Measurements from ENCODE around the gene ITGAX.

Gene ITGAX

DNA sequence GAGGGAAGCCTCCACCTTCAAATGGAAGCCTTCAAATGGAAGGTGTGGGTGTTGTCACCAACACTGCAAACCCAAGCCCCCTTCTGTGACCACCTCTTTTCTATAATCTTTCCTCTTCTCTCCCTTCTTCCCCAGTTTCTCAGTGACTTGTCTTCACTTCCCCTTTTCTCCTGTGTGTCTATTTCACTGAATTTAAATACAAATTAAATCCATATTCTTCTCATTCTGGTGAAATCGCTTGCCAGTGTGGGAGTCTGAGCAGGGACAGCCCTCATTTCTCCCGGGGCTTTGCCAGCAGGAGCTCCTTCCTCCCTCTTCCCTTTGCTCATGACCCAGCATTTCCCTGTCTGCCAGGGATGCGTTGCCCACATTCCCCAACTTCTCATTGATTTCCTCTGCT is 6.4 kb upstream of the ITGAX start:
- Histone ChIP-seq H3K36me3 (ENCODE audit: control insufficient read depth in 1 of 2, insufficient read depth in 2 of 2, low read length in 2 of 2) (no peaks in the 10 kb centered on the region), H3K27ac (ENCODE audit: low read depth, low read length) (no peak overlapping the region), H3K9me3 (ENCODE audit: control insufficient read depth in 1 of 2, low read length in 2 of 2) (peaks cover 0 to 2% of the 10 kb centered on the region in 2 donors), H3K4me3 (ENCODE audit: low read depth in 1 of 2, low read length in 2 of 2) (no peak overlapping the region), H3K4me1 (ENCODE audit: control insufficient read depth in 1 of 2, insufficient read depth in 2 of 2, low read length in 2 of 2) (peaks cover 0 to 3% of the 10 kb centered on the region in 2 donors), H3K27me3 (ENCODE audit: control insufficient read depth in 1 of 2, insufficient read depth in 2 of 2, low read length in 2 of 2) (no peaks in the 10 kb centered on the region), H3K9ac (ENCODE audit: low read depth in 1 of 2, low read length in 2 of 2) (no peak overlapping the region)

DNA sequence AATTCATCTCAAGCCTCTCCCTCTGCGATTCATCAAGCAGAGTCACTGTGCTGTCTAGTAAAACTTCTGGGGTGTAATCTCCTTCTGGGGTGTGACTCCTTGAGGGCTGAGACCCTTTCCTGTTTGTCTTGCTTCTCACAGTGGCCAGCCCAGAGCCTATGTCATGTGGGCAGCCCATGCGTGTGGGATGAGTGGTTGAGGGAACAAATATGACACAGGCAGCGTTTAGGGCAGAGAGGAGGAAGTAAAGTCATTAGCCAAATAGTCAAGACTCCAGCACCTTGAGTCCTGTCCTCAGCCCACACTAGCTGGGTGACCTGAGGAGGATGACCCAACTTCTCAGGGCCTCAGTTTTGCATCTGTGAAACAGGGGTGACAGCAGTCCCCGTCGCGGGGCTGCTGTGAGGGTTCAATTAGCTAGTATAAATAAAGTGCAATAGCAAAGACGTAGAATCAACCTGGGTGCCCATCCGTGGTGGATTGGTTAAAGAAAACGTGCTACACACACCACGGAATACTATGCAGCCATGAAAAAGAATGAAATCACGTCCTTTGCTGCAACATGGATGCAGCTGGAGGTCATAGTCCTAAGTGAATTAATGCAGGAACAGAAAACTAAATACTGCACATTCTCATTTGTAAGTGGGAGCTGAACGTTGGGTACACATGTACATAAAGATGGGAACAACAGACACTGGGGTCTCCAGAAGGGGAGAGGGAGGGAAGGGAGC is 4.5 kb upstream of the ITGAX start:
- Histone ChIP-seq H3K27ac (ENCODE audit: low read depth, low read length) (no peak overlapping the region), H3K4me1 (ENCODE audit: control insufficient read depth in 1 of 2, insufficient read depth in 2 of 2, low read length in 2 of 2) (peaks cover 3 to 5% of the 10 kb centered on the region in 2 donors), H3K9me3 (ENCODE audit: control insufficient read depth in 1 of 2, low read length in 2 of 2) (peaks cover 0 to 2% of the 10 kb centered on the region in 2 donors), H3K4me3 (ENCODE audit: low read depth in 1 of 2, low read length in 2 of 2) (no peak overlapping the region), H3K27me3 (ENCODE audit: control insufficient read depth in 1 of 2, insufficient read depth in 2 of 2, low read length in 2 of 2) (no peaks in the 10 kb centered on the region), H3K9ac (ENCODE audit: low read depth in 1 of 2, low read length in 2 of 2) (no peak overlapping the region), H3K36me3 (ENCODE audit: control insufficient read depth in 1 of 2, insufficient read depth in 2 of 2, low read length in 2 of 2) (no peaks in the 10 kb centered on the region)

DNA sequence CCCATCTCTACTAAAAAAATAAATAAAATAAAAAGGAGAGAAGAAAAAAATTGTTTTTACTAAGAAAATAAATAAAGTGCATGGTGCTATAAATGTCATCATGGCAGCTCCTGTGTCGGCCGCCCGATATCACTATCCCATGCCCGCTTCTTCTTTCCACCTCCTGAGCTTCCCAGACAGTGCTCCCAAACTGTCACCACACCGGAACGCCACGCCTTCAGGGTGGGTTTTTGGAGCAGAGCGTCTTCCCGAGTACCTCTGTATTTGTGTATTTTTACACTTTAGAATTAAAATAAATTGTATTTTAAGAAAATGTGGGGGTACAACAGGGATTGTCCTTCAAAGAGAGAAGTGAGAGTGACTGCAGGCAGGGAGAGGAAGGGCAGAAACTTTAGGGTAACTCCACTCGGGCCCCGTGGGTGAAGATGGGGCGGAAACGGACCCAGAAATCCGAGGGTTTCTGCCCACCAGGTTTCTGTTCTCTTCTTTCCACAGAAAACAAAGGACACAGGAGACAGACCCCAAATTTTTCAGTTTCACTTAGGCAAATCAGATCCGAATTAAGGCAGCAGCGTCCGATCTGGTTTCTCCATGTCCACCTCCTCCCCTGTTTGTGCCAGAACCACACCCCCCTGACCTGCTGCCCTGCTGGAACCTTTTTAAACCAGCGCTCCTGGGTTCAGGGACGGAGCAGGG is 3.6 kb upstream of the ITGAX start:
- H3K4me1 ChIP-seq (ENCODE audit: control insufficient read depth in 1 of 2, insufficient read depth in 2 of 2, low read length in 2 of 2) = peaks cover 3 to 5% of the 10 kb centered on the region in 2 donors
- no peak overlapping the region for H3K4me3 ChIP-seq (ENCODE audit: low read depth in 1 of 2, low read length in 2 of 2)
- no peak overlapping the region for H3K27ac ChIP-seq (ENCODE audit: low read depth, low read length)
- H3K27me3 ChIP-seq (ENCODE audit: control insufficient read depth in 1 of 2, insufficient read depth in 2 of 2, low read length in 2 of 2) = no peaks in the 10 kb centered on the region
- no peaks in the 10 kb centered on the region for H3K36me3 ChIP-seq (ENCODE audit: control insufficient read depth in 1 of 2, insufficient read depth in 2 of 2, low read length in 2 of 2)
- no peak overlapping the region for H3K9ac ChIP-seq (ENCODE audit: low read depth in 1 of 2, low read length in 2 of 2)
- peaks cover 0 to 2% of the 10 kb centered on the region in 2 donors for H3K9me3 ChIP-seq (ENCODE audit: control insufficient read depth in 1 of 2, low read length in 2 of 2)

DNA sequence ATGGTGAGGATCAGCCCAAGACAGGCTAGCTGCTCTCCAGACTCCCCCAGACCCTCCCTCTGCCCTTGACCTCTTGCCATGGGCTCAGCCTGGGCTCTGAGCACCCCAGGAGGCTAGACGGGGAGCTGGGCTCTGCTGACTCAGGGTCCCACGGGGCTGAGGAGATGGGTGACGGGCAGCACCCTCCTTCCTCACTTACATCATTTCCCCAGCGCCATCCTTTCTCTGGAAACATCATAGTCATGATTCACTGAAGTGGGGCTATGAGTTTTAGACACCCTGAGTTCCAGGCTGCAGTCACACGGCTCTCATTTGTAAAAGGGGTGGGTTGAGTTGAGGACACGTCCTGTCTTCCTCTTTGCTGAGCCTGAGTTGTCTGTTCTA is 3.0 kb upstream of the ITGAX start:
- Histone ChIP-seq H3K36me3 (ENCODE audit: control insufficient read depth in 1 of 2, insufficient read depth in 2 of 2, low read length in 2 of 2) (no peaks in the 10 kb centered on the region), H3K4me3 (ENCODE audit: low read depth in 1 of 2, low read length in 2 of 2) (no peak overlapping the region), H3K27ac (ENCODE audit: low read depth, low read length) (no peak overlapping the region), H3K9ac (ENCODE audit: low read depth in 1 of 2, low read length in 2 of 2) (no peak overlapping the region), H3K9me3 (ENCODE audit: control insufficient read depth in 1 of 2, low read length in 2 of 2) (peaks cover 0 to 2% of the 10 kb centered on the region in 2 donors), H3K27me3 (ENCODE audit: control insufficient read depth in 1 of 2, insufficient read depth in 2 of 2, low read length in 2 of 2) (no peaks in the 10 kb centered on the region), H3K4me1 (ENCODE audit: control insufficient read depth in 1 of 2, insufficient read depth in 2 of 2, low read length in 2 of 2) (peaks cover 3 to 5% of the 10 kb centered on the region in 2 donors)

DNA sequence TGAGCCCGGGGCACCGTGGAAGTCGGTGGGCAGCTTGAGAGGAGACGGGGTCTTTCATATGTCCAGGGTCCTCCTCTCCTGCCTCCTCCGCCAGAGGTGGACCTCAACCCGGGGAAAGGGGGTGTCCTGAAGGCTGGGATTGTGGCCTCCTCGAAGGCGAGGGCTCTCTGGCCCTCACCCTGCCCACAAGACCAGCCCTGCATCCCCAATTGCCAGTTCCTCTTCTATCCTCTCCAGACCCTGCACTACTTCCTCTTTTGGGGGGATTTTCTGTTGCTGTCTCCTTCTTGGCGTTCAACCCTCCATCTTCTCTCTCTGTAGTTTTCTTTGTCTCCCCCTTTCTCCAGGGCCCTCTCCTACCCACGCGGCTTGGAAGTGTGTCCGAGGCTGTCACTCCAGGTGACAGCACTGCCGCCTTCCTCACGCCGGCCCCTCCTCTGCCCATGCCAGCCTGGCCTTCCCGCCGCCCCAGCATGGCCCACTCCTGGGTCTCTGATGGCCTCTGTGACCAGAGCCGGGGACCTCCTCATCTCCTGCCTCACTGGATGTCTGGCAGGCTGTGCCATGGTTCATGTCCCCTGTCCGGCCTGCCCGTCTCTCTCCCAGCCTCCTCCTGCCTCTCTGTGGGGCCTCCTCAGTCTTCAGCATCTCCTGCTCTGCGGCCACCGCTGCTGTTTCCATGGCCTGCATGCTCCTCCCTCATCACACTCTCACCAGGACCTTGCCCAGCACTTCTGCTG is 2.4 kb upstream of the ITGAX start:
- H3K4me3 ChIP-seq (ENCODE audit: low read depth in 1 of 2, low read length in 2 of 2) = no peak overlapping the region
- peaks cover 5% of the 10 kb centered on the region in 2 donors for H3K4me1 ChIP-seq (ENCODE audit: control insufficient read depth in 1 of 2, insufficient read depth in 2 of 2, low read length in 2 of 2)
- peaks cover 0 to 2% of the 10 kb centered on the region in 2 donors for H3K9me3 ChIP-seq (ENCODE audit: control insufficient read depth in 1 of 2, low read length in 2 of 2)
- H3K36me3 ChIP-seq (ENCODE audit: control insufficient read depth in 1 of 2, insufficient read depth in 2 of 2, low read length in 2 of 2) = no peaks in the 10 kb centered on the region
- no peaks in the 10 kb centered on the region for H3K27me3 ChIP-seq (ENCODE audit: control insufficient read depth in 1 of 2, insufficient read depth in 2 of 2, low read length in 2 of 2)
- H3K27ac ChIP-seq (ENCODE audit: low read depth, low read length) = no peak overlapping the region
- no peak overlapping the region for H3K9ac ChIP-seq (ENCODE audit: low read depth in 1 of 2, low read length in 2 of 2)

DNA sequence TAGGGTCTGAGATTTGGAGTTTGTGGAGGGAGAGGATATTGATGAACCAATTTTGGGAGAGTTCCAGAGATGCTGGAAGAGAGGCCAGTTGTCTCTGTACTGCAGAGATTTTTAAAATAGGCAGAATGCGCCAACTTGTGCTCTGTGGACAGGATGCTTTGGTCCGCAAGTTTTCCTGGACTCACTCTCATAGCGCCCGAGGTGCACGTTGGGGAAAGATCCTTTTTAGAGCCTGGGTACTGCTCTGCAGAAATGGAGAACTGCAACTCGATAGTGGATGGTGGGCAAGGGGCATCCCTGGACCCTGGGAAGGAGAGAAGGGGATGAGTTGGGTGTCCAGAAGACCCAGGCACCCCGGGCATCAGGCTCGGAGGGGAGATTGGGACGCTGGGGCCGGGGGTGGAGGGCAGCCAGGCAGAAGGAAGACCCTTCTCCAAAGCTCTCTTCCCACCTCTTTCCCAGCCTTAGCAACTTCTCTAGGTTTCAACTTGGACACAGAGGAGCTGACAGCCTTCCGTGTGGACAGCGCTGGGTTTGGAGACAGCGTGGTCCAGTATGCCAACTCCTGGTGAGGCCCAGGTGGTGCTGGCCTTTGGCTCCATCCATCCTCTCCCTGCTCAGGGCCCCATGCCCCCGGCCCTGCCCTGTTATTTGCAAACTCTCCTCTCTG is 590 bp downstream of the ITGAX start:
- Histone ChIP-seq H3K27ac (ENCODE audit: low read depth, low read length) (no peak overlapping the region), H3K27me3 (ENCODE audit: control insufficient read depth in 1 of 2, insufficient read depth in 2 of 2, low read length in 2 of 2) (no peaks in the 10 kb centered on the region), H3K36me3 (ENCODE audit: control insufficient read depth in 1 of 2, insufficient read depth in 2 of 2, low read length in 2 of 2) (no peaks in the 10 kb centered on the region), H3K9me3 (ENCODE audit: control insufficient read depth in 1 of 2, low read length in 2 of 2) (peaks cover 0 to 2% of the 10 kb centered on the region in 2 donors), H3K4me1 (ENCODE audit: control insufficient read depth in 1 of 2, insufficient read depth in 2 of 2, low read length in 2 of 2) (peaks cover 5 to 8% of the 10 kb centered on the region in 2 donors), H3K4me3 (ENCODE audit: low read depth in 1 of 2, low read length in 2 of 2) (peak overlapping the region in 1 of 2 donors; percentile 35), H3K9ac (ENCODE audit: low read depth in 1 of 2, low read length in 2 of 2) (peak overlapping the region in 1 of 2 donors; percentile 33)

DNA sequence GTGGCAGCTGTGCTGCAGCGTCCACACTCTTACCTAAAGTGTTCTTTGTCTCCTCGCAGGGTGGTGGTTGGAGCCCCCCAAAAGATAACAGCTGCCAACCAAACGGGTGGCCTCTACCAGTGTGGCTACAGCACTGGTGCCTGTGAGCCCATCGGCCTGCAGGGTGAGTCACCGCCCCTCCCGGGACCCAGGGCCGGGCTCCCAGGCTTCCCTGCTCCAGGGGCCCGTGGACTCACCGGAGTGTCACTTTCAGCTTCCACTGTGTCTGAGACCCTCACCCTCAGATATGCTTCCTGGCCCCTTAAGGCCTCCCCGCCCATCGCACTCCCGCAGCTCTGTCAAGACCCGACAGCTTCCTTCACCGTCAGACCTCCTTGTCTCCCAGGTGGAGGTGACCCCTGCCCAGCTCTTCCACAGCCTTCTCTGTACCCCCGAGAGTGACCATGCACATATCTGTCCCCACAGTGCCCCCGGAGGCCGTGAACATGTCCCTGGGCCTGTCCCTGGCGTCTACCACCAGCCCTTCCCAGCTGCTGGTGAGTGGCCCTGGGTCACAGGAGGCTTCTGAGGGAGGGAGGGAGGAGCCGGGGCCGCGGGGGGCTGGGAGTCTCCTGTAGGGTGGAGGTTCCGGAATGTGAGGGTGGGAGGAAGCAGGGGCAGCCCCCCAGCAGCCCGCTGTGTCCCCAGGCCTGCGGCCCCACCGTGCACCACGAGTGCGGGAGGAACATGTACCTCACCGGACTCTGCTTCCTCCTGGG is 1.8 kb downstream of the ITGAX start:
- Histone ChIP-seq H3K9me3 (ENCODE audit: control insufficient read depth in 1 of 2, low read length in 2 of 2) (no peaks in the 10 kb centered on the region), H3K36me3 (ENCODE audit: control insufficient read depth in 1 of 2, insufficient read depth in 2 of 2, low read length in 2 of 2) (no peaks in the 10 kb centered on the region), H3K27me3 (ENCODE audit: control insufficient read depth in 1 of 2, insufficient read depth in 2 of 2, low read length in 2 of 2) (no peaks in the 10 kb centered on the region), H3K9ac (ENCODE audit: low read depth in 1 of 2, low read length in 2 of 2) (no peak overlapping the region), H3K4me1 (ENCODE audit: control insufficient read depth in 1 of 2, insufficient read depth in 2 of 2, low read length in 2 of 2) (peaks cover 5 to 8% of the 10 kb centered on the region in 2 donors), H3K4me3 (ENCODE audit: low read depth in 1 of 2, low read length in 2 of 2) (no peak overlapping the region), H3K27ac (ENCODE audit: low read depth, low read length) (no peak overlapping the region)

DNA sequence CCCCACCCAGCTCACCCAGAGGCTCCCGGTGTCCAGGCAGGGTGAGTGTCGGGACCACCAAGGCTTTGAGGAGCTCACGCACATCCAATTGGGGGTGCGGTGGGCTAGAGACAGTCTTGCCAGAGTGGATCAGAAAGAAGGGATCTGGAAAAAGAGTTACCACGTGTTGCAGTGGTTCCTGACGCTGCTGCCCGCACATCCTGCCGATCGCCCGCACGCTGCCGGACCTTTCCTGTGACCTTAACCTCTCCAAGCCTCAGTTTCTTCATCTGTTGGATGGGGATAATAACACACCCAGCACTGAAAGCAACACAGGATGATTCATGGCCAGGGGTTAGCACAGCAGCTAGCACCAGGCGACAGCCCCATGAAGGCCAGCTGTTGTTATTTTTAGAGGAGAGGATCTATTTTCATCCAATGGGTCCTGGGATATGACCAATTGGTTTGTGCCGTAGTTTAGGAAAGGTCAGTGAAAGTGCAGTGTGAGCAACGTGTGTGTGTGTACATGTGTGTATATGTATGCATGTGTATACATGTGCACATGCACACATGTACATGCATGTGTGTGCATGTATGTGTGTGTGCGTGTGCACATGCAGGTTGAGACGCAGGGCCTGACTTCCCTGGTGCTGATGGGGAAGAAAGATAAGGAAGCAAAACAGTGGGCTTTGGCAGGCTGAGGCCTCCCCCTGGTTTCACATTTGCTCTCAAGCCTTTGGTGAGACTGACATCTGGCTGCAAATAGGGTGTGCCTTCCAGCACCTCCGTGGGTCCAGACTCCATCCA is 2.5 kb downstream of the ITGAX start:
- Histone ChIP-seq H3K27me3 (ENCODE audit: control insufficient read depth in 1 of 2, insufficient read depth in 2 of 2, low read length in 2 of 2) (no peaks in the 10 kb centered on the region), H3K4me1 (ENCODE audit: control insufficient read depth in 1 of 2, insufficient read depth in 2 of 2, low read length in 2 of 2) (peaks cover 4 to 5% of the 10 kb centered on the region in 2 donors), H3K9ac (ENCODE audit: low read depth in 1 of 2, low read length in 2 of 2) (no peak overlapping the region), H3K4me3 (ENCODE audit: low read depth in 1 of 2, low read length in 2 of 2) (no peak overlapping the region), H3K9me3 (ENCODE audit: control insufficient read depth in 1 of 2, low read length in 2 of 2) (no peaks in the 10 kb centered on the region), H3K27ac (ENCODE audit: low read depth, low read length) (no peak overlapping the region), H3K36me3 (ENCODE audit: control insufficient read depth in 1 of 2, insufficient read depth in 2 of 2, low read length in 2 of 2) (no peaks in the 10 kb centered on the region)

DNA sequence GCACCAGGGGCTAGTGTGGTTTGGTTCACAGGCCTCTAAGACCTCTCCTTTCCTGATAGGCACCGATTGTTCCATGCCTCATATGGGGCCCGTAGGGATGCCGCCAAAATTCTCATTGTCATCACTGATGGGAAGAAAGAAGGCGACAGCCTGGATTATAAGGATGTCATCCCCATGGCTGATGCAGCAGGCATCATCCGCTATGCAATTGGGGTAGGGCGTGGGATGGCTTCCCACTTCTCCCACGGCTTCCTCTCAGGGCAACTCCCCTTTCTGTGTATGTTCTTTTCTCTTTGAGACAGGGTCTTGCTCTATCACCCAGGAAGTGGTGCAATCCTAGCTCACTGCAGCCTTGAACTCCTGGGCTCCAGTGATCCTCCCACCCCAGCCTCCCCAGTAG is 5.3 kb downstream of the ITGAX start:
- Histone ChIP-seq H3K36me3 (ENCODE audit: control insufficient read depth in 1 of 2, insufficient read depth in 2 of 2, low read length in 2 of 2) (no peaks in the 10 kb centered on the region), H3K4me3 (ENCODE audit: low read depth in 1 of 2, low read length in 2 of 2) (no peak overlapping the region), H3K9me3 (ENCODE audit: control insufficient read depth in 1 of 2, low read length in 2 of 2) (no peaks in the 10 kb centered on the region), H3K27me3 (ENCODE audit: control insufficient read depth in 1 of 2, insufficient read depth in 2 of 2, low read length in 2 of 2) (no peaks in the 10 kb centered on the region), H3K9ac (ENCODE audit: low read depth in 1 of 2, low read length in 2 of 2) (no peak overlapping the region), H3K4me1 (ENCODE audit: control insufficient read depth in 1 of 2, insufficient read depth in 2 of 2, low read length in 2 of 2) (peaks cover 0 to 4% of the 10 kb centered on the region in 2 donors), H3K27ac (ENCODE audit: low read depth, low read length) (no peak overlapping the region)
